GM15510 (cell line): ENCODE results near the gene ZBTB7C.

ENCODE experiments used
- POLR2A ChIP-seq: IDR thresholded peaks from 3 replicates; pipeline ENCODE4 v1.6.1; 2011; ENCODE audit warnings: borderline replicate concordance; ENCODE audit not compliant: insufficient read length; ENCODE audit errors: extremely low read depth

The ZBTB7C gene

GRCh38 chr18:48028081-48028480 is 381.1 kb downstream of the ZBTB7C start:
- TF ChIP-seq POLR2A, result no peak

- no peak for TF ChIP-seq POLR2A
These were observed 381.7 kb downstream of the ZBTB7C start for GRCh38 chr18:48027401-48027963.

- no peak for TF ChIP-seq POLR2A
These were observed 383.0 kb downstream of the ZBTB7C start for GRCh38 chr18:48026216-48026615.

- no peak for TF ChIP-seq POLR2A
These were observed 384.1 kb downstream of the ZBTB7C start for GRCh38 chr18:48024881-48025660.

- TF ChIP-seq POLR2A, result no peak
These were observed 385.1 kb downstream of the ZBTB7C start for GRCh38 chr18:48024009-48024512.

GRCh38 chr18:48023334-48024008 is 385.7 kb downstream of the ZBTB7C start:
- TF ChIP-seq POLR2A, result no peak

- no peak for TF ChIP-seq POLR2A
These were observed 386.5 kb downstream of the ZBTB7C start for GRCh38 chr18:48022531-48023329.

GRCh38 chr18:48022021-48022420 is 387.2 kb downstream of the ZBTB7C start:
- TF ChIP-seq POLR2A, result no peak

GRCh38 chr18:48021273-48021914 is 387.8 kb downstream of the ZBTB7C start:
- TF ChIP-seq POLR2A, result no peak

GRCh38 chr18:48020337-48021250 is 388.6 kb downstream of the ZBTB7C start:
- TF ChIP-seq POLR2A, result no peak

GRCh38 chr18:48019557-48020325 is 389.4 kb downstream of the ZBTB7C start:
- no peak for TF ChIP-seq POLR2A

GRCh38 chr18:48018851-48019250 is 390.3 kb downstream of the ZBTB7C start:
- TF ChIP-seq POLR2A, result no peak
